ENCODE data around the gene KIF1B.
"Not testable (repeated sequence)": the region's sequence is repeated elsewhere in the genome, so short reads cannot be mapped to it uniquely, and the experiment has no call there.

Gene KIF1B

GRCh38 chr1:10237157-10237539 is 26.8 kb downstream of the KIF1B start:
- DNase-seq (ENCODE audit: low read depth in 2 of 2): no peak

- no peak for DNase-seq (ENCODE audit: low read depth in 2 of 2)
These were observed 31.8 kb downstream of the KIF1B start for GRCh38 chr1:10242135-10242534.

- DNase-seq (ENCODE audit: low read depth in 2 of 2): no peak
These were observed 32.4 kb downstream of the KIF1B start for GRCh38 chr1:10242811-10243210.

GRCh38 chr1:10245674-10246073 is 35.3 kb downstream of the KIF1B start:
- DNase-seq (ENCODE audit: low read depth in 2 of 2): no peak

GRCh38 chr1:10249808-10250457 is 39.6 kb downstream of the KIF1B start:
- no peak for DNase-seq (ENCODE audit: low read depth in 2 of 2)

GRCh38 chr1:10250663-10251062 is 40.3 kb downstream of the KIF1B start:
- DNase-seq (ENCODE audit: low read depth in 2 of 2): no peak

- not testable (repeated sequence) for DNase-seq (ENCODE audit: low read depth in 2 of 2)
These were observed 41.1 kb downstream of the KIF1B start for GRCh38 chr1:10251325-10252108.

GRCh38 chr1:10252508-10252907 is 42.1 kb downstream of the KIF1B start:
- DNase-seq (ENCODE audit: low read depth in 2 of 2): peak in 1 of 2 experiments; percentile 19

GRCh38 chr1:10253149-10253548 is 42.8 kb downstream of the KIF1B start:
- DNase-seq (ENCODE audit: low read depth in 2 of 2): no peak

GRCh38 chr1:10253755-10254154 is 43.4 kb downstream of the KIF1B start:
- DNase-seq (ENCODE audit: low read depth in 2 of 2): peak; percentile 62 to 64

- no peak for DNase-seq (ENCODE audit: low read depth in 2 of 2)
These were observed 47.5 kb downstream of the KIF1B start for GRCh38 chr1:10257851-10258250.

GRCh38 chr1:10259547-10259946 is 49.2 kb downstream of the KIF1B start:
- DNase-seq (ENCODE audit: low read depth in 2 of 2): not testable (repeated sequence)

GRCh38 chr1:10263450-10264082 is 53.2 kb downstream of the KIF1B start:
- DNase-seq (ENCODE audit: low read depth in 2 of 2): no peak

- DNase-seq (ENCODE audit: low read depth in 2 of 2): no peak
These were observed 54.7 kb downstream of the KIF1B start for GRCh38 chr1:10265027-10265426.

- no peak for DNase-seq (ENCODE audit: low read depth in 2 of 2)
These were observed 55.5 kb downstream of the KIF1B start for GRCh38 chr1:10265900-10266299.

- DNase-seq (ENCODE audit: low read depth in 2 of 2): no peak
These were observed 56.9 kb downstream of the KIF1B start for GRCh38 chr1:10267319-10267718.

- no peak for DNase-seq (ENCODE audit: low read depth in 2 of 2)
These were observed 57.6 kb downstream of the KIF1B start for GRCh38 chr1:10267921-10268320.

GRCh38 chr1:10271090-10271489 is 60.7 kb downstream of the KIF1B start:
- no peak for DNase-seq (ENCODE audit: low read depth in 2 of 2)

GRCh38 chr1:10271869-10272268 is 61.5 kb downstream of the KIF1B start:
- no peak for DNase-seq (ENCODE audit: low read depth in 2 of 2)

GRCh38 chr1:10272274-10272673 is 61.9 kb downstream of the KIF1B start:
- no peak for DNase-seq (ENCODE audit: low read depth in 2 of 2)

GRCh38 chr1:10278880-10279279 is 68.5 kb downstream of the KIF1B start:
- no peak for DNase-seq (ENCODE audit: low read depth in 2 of 2)

- DNase-seq (ENCODE audit: low read depth in 2 of 2): peak; percentile 28 to 33
These were observed 70.3 kb downstream of the KIF1B start for GRCh38 chr1:10280439-10281350.

Data from fibroblast of skin of left biceps (primary cell).